Liver (tissue), 9 donors: ENCODE data around the gene ZNF865. TPM values are rescaled to one million over a fixed set of nuclear protein-coding genes. Genes with fewer than 3 reads are reported as not detected.
A peak's percentile ranks its signal among the peaks of the same experiment; 100 is the strongest.

Source experiments
- DNase-seq: peaks from one replicate; pipeline ENCODE4 v3.0.0-alpha.2; 2017; ENCODE audit warnings: low spot score
- H3K27ac ChIP-seq, 2 donors: one replicate each; pipeline ENCODE4 v1.7.0; 2013; ENCODE audit warnings: inconsistent platforms in 2 of 2, low read length in 2 of 2, control low read depth in 1 of 2, low read depth in 1 of 2, mild to moderate bottlenecking in 1 of 2
- H3K27me3 ChIP-seq, 4 donors: one replicate each; pipeline versions ENCODE4 v1.6.1 to v1.7.0; 2013; ENCODE audit warnings: low read length in 3 of 4, inconsistent platforms in 1 of 4, mild to moderate bottlenecking in 1 of 4, moderate library complexity in 1 of 4; ENCODE audit not compliant: control insufficient read depth in 4 of 4, insufficient read depth in 4 of 4
- H3K36me3 ChIP-seq, 4 donors: one replicate each; pipeline versions ENCODE4 v1.6.1 to v1.7.0; 2013; ENCODE audit warnings: low read length in 3 of 4, mild to moderate bottlenecking in 3 of 4, low read depth in 1 of 4, moderate library complexity in 1 of 4; ENCODE audit not compliant: control insufficient read depth in 4 of 4, insufficient read depth in 3 of 4
- H3K4me1 ChIP-seq, 4 donors: one replicate each; pipeline versions ENCODE4 v1.6.1 to v1.7.0; 2013; ENCODE audit warnings: low read length in 3 of 4, mild to moderate bottlenecking in 3 of 4, moderate library complexity in 1 of 4; ENCODE audit not compliant: control insufficient read depth in 4 of 4, insufficient read depth in 4 of 4
- H3K4me3 ChIP-seq, 3 donors: one replicate each; pipeline versions ENCODE4 v1.6.1 to v1.7.0; 2013; ENCODE audit warnings: low read length in 3 of 3, control low read depth in 1 of 3, low read depth in 1 of 3, mild to moderate bottlenecking in 1 of 3
- H3K9ac ChIP-seq, 2 donors: one replicate each; pipeline ENCODE4 v1.7.0; 2013; ENCODE audit warnings: low read length in 2 of 2, mild to moderate bottlenecking in 2 of 2, moderate library complexity in 2 of 2, control low read depth in 1 of 2, low read depth in 1 of 2
- H3K9me3 ChIP-seq, 4 donors: one replicate each; pipeline versions ENCODE4 v1.6.1 to v1.7.0; 2013; ENCODE audit warnings: low read length in 3 of 4; ENCODE audit not compliant: control insufficient read depth in 4 of 4
- EGR1 ChIP-seq, 2 donors: IDR thresholded peaks; 2 replicates each; pipeline ENCODE4 v1.6.1; 2016 to 2018; ENCODE audit warnings: antibody characterized with exemption in 2 of 2, low read depth in 2 of 2
- FOXA1 ChIP-seq: IDR thresholded peaks from 2 replicates; pipeline ENCODE4 v1.6.1; 2016; ENCODE audit warnings: antibody characterized with exemption
- FOXA2 ChIP-seq: IDR thresholded peaks from 2 replicates; pipeline ENCODE4 v1.6.1; 2016; ENCODE audit warnings: antibody characterized with exemption
- HNF4A ChIP-seq, 2 donors: conservative IDR thresholded peaks; 2 replicates each; pipeline ENCODE4 v1.6.1; 2016; ENCODE audit warnings: antibody characterized with exemption in 2 of 2, mild to moderate bottlenecking in 2 of 2
- HNF4G ChIP-seq: IDR thresholded peaks from 2 replicates; pipeline ENCODE4 v1.6.1; 2016; ENCODE audit warnings: antibody characterized with exemption
- JUND ChIP-seq, 2 donors: IDR thresholded peaks; 2 replicates each; pipeline ENCODE4 v1.6.1; 2016; ENCODE audit warnings: antibody characterized with exemption in 2 of 2
- MAX ChIP-seq: IDR thresholded peaks from 2 replicates; pipeline ENCODE4 v1.6.1; 2016; ENCODE audit warnings: antibody characterized with exemption
- NR2F2 ChIP-seq: IDR thresholded peaks from 2 replicates; pipeline ENCODE4 v1.6.1; 2016; ENCODE audit warnings: antibody characterized with exemption
- RAD21 ChIP-seq, 2 donors: IDR thresholded peaks; 2 replicates each; pipeline ENCODE4 v1.6.1; 2016; ENCODE audit warnings: antibody characterized with exemption in 2 of 2, mild to moderate bottlenecking in 2 of 2
- REST ChIP-seq: IDR thresholded peaks from 2 replicates; pipeline ENCODE4 v1.6.1; 2016; ENCODE audit warnings: antibody characterized with exemption, mild to moderate bottlenecking
- RXRA ChIP-seq, 2 donors: IDR thresholded peaks; 2 replicates each; pipeline ENCODE4 v1.6.1; 2017 to 2018; ENCODE audit warnings: antibody characterized with exemption in 2 of 2, mild to moderate bottlenecking in 1 of 2
- SP1 ChIP-seq: IDR thresholded peaks from 2 replicates; pipeline ENCODE4 v1.6.1; 2018; ENCODE audit warnings: antibody characterized with exemption, mild to moderate bottlenecking
- TAF1 ChIP-seq: conservative IDR thresholded peaks from 2 replicates; pipeline ENCODE4 v1.6.1; 2016; ENCODE audit warnings: antibody characterized with exemption, mild to moderate bottlenecking
- YY1 ChIP-seq: IDR thresholded peaks from 2 replicates; pipeline ENCODE4 v1.6.1; 2016; ENCODE audit warnings: antibody characterized with exemption, mild to moderate bottlenecking
- WGBS: extraction: QIAGEN DNeasy Blood & Tissue Kit; methylation state at CpG from one replicate; pipeline ENCODE4 v1.1.7; 2013; 5-methylcytosine and 5-hydroxymethylcytosine counted together
- polyA plus RNA-seq, 2 donors: library from polyadenylated mRNA; stranded (reverse) in 1 of 2; unstranded in 1 of 2; fragments of 200-250 nt in 1 of 2; fragments of >200 nt in 1 of 2; fragmentation: Nextera tagmentation in 1 of 2; extraction: Ambion mirVana in 1 of 2; gene quantifications; one replicate each; pipeline versions ENCODE4 v1.2.1 to v1.2.3, GENCODE V29; 2013 to 2015
- total RNA-seq, 2 donors: library from RNA; depleted of rRNA; stranded (reverse); fragments of >200 nt; gene quantifications; one replicate each; pipeline ENCODE4 v1.2.3, GENCODE V29; 2014
- TF ChIP-seq, protein P1 (sequence below): IDR thresholded peaks from 2 replicates; pipeline ENCODE4 v1.6.1; 2016; ENCODE audit warnings: antibody characterized with exemption
- TF ChIP-seq, protein P2 (sequence below): IDR thresholded peaks from 2 replicates; pipeline ENCODE4 v1.6.1; 2016; ENCODE audit warnings: antibody characterized with exemption
- TF ChIP-seq, protein P3 (sequence below): fragments of 150-350 bp; IDR thresholded peaks from 2 replicates; pipeline ENCODE4 v1.5.1; 2017; ENCODE audit warnings: improper control_type of control experiment, low read depth, low read length; ENCODE audit not compliant: missing input control
- donor health status: healthy.
- donor health status: healthy.
- donor health status: healthy.
- donor health status: healthy.
- donor health status: healthy.

The ZNF865 gene
- total and polyA plus RNA-seq, 4 donors: 0.38 to 3.1 (median 1.6) TPM

GRCh38 chr19:55625004-55625326 lies 19.5 kb downstream of the ZNF865 start:
- DNase-seq: no peak
- 52% methylated on average over 11 of the region's 11 CpGs for WGBS
- Histone ChIP-seq H3K27me3 (no peaks in the 10 kb centered on the region), H3K9ac (no peak overlapping the region), H3K4me3 (peak overlapping the region; percentile 32 to 75 (median 53)), H3K9me3 (no peaks in the 10 kb centered on the region), H3K36me3 (peaks cover 0 to 4% (median 1%) of the 10 kb centered on the region in 4 donors), H3K4me1 (peaks cover 0 to 12% (median 7%) of the 10 kb centered on the region in 4 donors), H3K27ac (no peak overlapping the region)
- no peak for TF ChIP-seq EGR1 (IDR thresholded peaks at IDR 0.05; ENCODE audit: low read depth in 2 of 2)
- TF ChIP-seq RXRA (IDR thresholded peaks at IDR 0.05): no peak
- TF ChIP-seq HNF4G: no peak
- no peak for TF ChIP-seq MAX
- no peak for TF ChIP-seq NR2F2
- TF ChIP-seq HNF4A (conservative IDR thresholded peaks at IDR 0.05): no peak
- TF ChIP-seq, protein P1, sequence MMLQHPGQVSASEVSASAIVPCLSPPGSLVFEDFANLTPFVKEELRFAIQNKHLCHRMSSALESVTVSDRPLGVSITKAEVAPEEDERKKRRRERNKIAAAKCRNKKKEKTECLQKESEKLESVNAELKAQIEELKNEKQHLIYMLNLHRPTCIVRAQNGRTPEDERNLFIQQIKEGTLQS: no peak
- TF ChIP-seq JUND (IDR thresholded peaks at IDR 0.05): no peak

- no peak for DNase-seq
- Histone ChIP-seq H3K27ac (no peak overlapping the region), H3K36me3 (peaks cover 0 to 4% (median 0%) of the 10 kb centered on the region in 4 donors), H3K27me3 (no peaks in the 10 kb centered on the region), H3K4me1 (peaks cover 0 to 12% (median 7%) of the 10 kb centered on the region in 4 donors), H3K4me3 (no peak overlapping the region), H3K9ac (no peak overlapping the region), H3K9me3 (no peaks in the 10 kb centered on the region)
- TF ChIP-seq MAX (no peak), RAD21 (IDR thresholded peaks at IDR 0.05) (no peak), FOXA2 (no peak), TAF1 (no peak), FOXA1 (no peak), HNF4A (conservative IDR thresholded peaks at IDR 0.05) (no peak), REST (no peak), YY1 (no peak), RXRA (IDR thresholded peaks at IDR 0.05) (no peak), NR2F2 (no peak), SP1 (no peak)
- TF ChIP-seq, protein P2, sequence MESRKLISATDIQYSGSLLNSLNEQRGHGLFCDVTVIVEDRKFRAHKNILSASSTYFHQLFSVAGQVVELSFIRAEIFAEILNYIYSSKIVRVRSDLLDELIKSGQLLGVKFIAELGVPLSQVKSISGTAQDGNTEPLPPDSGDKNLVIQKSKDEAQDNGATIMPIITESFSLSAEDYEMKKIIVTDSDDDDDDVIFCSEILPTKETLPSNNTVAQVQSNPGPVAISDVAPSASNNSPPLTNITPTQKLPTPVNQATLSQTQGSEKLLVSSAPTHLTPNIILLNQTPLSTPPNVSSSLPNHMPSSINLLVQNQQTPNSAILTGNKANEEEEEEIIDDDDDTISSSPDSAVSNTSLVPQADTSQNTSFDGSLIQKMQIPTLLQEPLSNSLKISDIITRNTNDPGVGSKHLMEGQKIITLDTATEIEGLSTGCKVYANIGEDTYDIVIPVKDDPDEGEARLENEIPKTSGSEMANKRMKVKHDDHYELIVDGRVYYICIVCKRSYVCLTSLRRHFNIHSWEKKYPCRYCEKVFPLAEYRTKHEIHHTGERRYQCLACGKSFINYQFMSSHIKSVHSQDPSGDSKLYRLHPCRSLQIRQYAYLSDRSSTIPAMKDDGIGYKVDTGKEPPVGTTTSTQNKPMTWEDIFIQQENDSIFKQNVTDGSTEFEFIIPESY: no peak
- TF ChIP-seq, protein P3, sequence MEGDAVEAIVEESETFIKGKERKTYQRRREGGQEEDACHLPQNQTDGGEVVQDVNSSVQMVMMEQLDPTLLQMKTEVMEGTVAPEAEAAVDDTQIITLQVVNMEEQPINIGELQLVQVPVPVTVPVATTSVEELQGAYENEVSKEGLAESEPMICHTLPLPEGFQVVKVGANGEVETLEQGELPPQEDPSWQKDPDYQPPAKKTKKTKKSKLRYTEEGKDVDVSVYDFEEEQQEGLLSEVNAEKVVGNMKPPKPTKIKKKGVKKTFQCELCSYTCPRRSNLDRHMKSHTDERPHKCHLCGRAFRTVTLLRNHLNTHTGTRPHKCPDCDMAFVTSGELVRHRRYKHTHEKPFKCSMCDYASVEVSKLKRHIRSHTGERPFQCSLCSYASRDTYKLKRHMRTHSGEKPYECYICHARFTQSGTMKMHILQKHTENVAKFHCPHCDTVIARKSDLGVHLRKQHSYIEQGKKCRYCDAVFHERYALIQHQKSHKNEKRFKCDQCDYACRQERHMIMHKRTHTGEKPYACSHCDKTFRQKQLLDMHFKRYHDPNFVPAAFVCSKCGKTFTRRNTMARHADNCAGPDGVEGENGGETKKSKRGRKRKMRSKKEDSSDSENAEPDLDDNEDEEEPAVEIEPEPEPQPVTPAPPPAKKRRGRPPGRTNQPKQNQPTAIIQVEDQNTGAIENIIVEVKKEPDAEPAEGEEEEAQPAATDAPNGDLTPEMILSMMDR: no peak
- WGBS: 90% methylated on average over 11 of the region's 11 CpGs
Observed at GRCh38 chr19:55626350-55626749, 20.9 kb downstream of the ZNF865 start.
